HFFc6 (cell line): ENCODE results near the gene SORCS3. TPM values are rescaled to one million over a fixed set of nuclear protein-coding genes. Genes with fewer than 3 reads are reported as not detected.
A peak's percentile ranks its signal among the peaks of the same experiment; 100 is the strongest.

ENCODE experiments used
- DNase-seq: peaks from one replicate; pipeline ENCODE4 v3.0.0-alpha.2; 2018
- H3K27ac Mint-ChIP-seq: 2 replicates; pipeline ENCODE4 v1.8.0; 2020; ENCODE audit warnings: mild to moderate bottlenecking, mixed read lengths
- H3K27me3 Mint-ChIP-seq: 2 replicates; pipeline ENCODE4 v1.8.0; 2021; ENCODE audit warnings: mild to moderate bottlenecking, moderate library complexity, mixed read lengths; ENCODE audit not compliant: insufficient read depth
- H3K36me3 Mint-ChIP-seq: 2 replicates; pipeline ENCODE4 v1.8.0; 2021; ENCODE audit warnings: low read depth, mixed read lengths
- H3K4me1 Mint-ChIP-seq: 2 replicates; pipeline ENCODE4 v1.8.0; 2020; ENCODE audit warnings: low read depth, mixed read lengths
- H3K4me3 Mint-ChIP-seq: 2 replicates; pipeline ENCODE4 v1.8.0; 2020; ENCODE audit warnings: mild to moderate bottlenecking, moderate library complexity, mixed read lengths
- H3K9me3 Mint-ChIP-seq: 2 replicates; pipeline ENCODE4 v1.8.0; 2020; ENCODE audit warnings: mild to moderate bottlenecking, mixed read lengths
- total RNA-seq, 6 experiments: library from RNA; stranded (reverse); fragmentation: NEBNext Ultra II Directional; extraction: Animal tissue kit (Norgen Biotek cat#: 25700); gene quantifications; 2 replicates in 1 of 6; 3 replicates in 5 of 6; pipeline ENCODE4 v1.2.3, GENCODE V29; 2021
- TF ChIP-seq, protein P1 (sequence below): fragments of 200-600 bp; sonication (generic); IDR thresholded peaks from 2 replicates; pipeline ENCODE4 v1.5.0; 2021; ENCODE audit warnings: antibody characterized with exemption, mild to moderate bottlenecking

SORCS3 gene
- total RNA-seq, 6 experiments from 2014 or later, result not detected

DNA sequence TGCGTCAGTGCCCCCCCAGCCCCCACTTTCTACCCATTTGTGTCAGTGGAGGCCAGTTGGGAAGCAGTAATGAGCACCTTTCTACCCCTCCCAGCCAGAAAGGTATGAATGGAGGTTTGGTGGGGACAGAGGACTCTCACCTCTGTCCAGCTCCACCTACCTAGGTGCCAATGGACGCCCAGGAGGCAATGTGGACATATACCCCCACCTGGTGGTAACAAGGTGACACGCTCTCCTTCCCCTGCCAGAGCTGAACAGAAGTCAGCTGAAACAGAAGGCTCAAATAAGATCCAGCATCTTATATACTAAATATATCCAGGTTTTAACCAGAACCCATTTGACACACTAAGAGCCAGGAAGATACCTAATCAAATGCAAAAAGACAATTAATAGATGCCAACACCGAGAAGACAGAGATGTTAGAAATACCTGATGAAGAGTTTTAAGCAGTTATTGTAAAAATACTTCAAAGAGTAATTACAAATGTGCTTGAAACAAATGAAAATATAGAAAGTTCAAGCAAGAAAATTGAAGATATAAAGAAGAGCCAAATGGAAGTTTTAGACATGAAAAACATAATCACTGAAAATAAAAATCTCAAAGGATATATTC lies 18.4 kb upstream of the SORCS3 start:
- DNase-seq, result no peak
- Mint-ChIP-seq H3K27ac (no peak overlapping the region), H3K4me3 (no peak overlapping the region), H3K27me3 (peaks cover 4% of the 10 kb centered on the region; the same call in 1 of the 2 replicates), H3K36me3 (no peaks in the 10 kb centered on the region), H3K4me1 (peaks cover 5% of the 10 kb centered on the region; the same call in 1 of the 2 replicates), H3K9me3 (no peaks in the 10 kb centered on the region)
- TF ChIP-seq, protein P1, sequence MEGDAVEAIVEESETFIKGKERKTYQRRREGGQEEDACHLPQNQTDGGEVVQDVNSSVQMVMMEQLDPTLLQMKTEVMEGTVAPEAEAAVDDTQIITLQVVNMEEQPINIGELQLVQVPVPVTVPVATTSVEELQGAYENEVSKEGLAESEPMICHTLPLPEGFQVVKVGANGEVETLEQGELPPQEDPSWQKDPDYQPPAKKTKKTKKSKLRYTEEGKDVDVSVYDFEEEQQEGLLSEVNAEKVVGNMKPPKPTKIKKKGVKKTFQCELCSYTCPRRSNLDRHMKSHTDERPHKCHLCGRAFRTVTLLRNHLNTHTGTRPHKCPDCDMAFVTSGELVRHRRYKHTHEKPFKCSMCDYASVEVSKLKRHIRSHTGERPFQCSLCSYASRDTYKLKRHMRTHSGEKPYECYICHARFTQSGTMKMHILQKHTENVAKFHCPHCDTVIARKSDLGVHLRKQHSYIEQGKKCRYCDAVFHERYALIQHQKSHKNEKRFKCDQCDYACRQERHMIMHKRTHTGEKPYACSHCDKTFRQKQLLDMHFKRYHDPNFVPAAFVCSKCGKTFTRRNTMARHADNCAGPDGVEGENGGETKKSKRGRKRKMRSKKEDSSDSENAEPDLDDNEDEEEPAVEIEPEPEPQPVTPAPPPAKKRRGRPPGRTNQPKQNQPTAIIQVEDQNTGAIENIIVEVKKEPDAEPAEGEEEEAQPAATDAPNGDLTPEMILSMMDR, result peak; percentile 74

DNA sequence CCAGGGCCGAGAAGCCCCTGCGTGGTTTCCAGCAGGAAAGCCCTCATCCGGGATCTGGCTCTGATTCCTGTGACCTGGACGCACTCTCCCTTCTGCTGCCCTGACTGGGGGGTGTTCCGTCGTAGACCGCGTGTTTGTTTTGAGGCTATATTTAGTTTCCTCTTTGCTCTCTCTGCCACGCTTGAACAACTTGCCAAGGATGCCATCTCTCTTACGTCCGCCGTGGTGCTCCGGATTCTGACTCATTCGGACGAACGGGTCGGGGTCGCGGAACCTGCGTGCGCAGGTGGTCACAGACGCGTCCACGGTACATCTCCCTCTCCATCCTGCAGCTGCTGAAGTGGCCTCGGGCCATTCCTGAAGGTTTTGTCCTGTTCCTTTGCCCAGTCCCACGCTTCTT lies 10.4 kb upstream of the SORCS3 start:
- DNase-seq, result no peak
- Mint-ChIP-seq H3K27me3 (peaks cover 6% of the 10 kb centered on the region), H3K4me3 (no peak overlapping the region), H3K27ac (no peak overlapping the region), H3K9me3 (no peaks in the 10 kb centered on the region), H3K36me3 (no peaks in the 10 kb centered on the region), H3K4me1 (no peaks in the 10 kb centered on the region)
- TF ChIP-seq, protein P1, result no peak

DNA sequence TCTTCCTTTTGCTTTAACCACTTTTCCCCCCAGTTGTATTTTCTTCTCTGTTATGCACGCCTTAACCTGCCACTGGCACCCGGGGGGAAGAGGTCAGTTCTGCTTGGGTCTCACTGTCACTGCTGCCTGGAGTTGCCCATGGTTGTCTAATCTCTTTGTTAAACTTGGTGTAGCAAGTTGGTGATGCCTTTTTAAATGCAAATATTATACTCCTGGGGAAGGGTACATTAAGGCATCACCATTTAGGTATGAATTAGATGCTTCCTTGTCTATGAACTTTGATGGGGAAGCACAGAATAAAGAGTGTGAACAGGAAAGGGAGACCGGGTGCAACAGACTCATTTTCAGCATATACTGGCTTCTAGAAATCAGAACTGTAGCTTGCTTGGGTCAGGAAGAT lies 9.1 kb upstream of the SORCS3 start:
- no peaks in the 10 kb centered on the region for H3K9me3 Mint-ChIP-seq
- H3K27ac Mint-ChIP-seq, result no peak overlapping the region
- TF ChIP-seq, protein P1, result no peak
- peaks cover 11% of the 10 kb centered on the region for H3K27me3 Mint-ChIP-seq
- no peaks in the 10 kb centered on the region for H3K4me1 Mint-ChIP-seq
- no peaks in the 10 kb centered on the region for H3K36me3 Mint-ChIP-seq
- no peak for DNase-seq
- H3K4me3 Mint-ChIP-seq, result no peak overlapping the region

DNA sequence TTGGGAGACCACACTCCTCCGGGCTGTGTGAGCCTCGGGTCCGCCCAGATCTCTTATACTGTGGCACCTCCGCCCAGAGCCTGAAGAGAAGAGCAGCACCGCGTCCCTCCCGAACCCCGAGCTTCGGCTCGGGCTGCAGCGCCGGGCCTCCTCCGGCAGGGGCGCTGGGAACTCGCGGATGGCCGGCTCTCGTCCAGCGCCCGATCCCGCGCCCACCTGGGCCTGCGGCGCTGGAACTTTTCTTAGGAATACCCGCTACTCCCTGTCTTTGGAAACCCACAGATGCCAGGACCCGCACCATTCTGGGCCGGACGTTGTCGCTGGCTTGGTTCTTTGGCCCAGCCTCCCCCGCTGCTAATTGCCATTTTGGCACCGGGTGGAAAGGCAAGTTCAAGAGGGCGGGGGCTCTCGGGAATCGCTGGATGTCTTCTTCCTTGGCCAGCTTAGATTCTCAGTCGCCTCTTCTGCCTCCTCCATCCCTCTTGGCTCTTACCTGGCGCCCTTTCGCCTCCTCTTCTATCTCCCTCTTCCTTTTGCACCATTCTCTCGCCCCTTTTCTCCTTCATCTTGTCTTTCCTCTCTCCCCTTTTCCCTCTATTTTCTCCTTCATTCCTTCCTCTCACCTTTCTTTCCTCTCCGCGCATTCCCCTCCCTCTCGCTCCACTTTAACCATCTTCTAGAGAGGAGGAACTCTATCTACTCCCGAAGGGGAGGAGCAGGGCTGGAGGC lies 2.1 kb upstream of the SORCS3 start:
- TF ChIP-seq, protein P1, result peak; percentile 60
- Mint-ChIP-seq H3K4me1 (no peaks in the 10 kb centered on the region), H3K27me3 (peaks cover 39% of the 10 kb centered on the region), H3K36me3 (no peaks in the 10 kb centered on the region), H3K9me3 (no peaks in the 10 kb centered on the region), H3K4me3 (no peak overlapping the region), H3K27ac (no peak overlapping the region)
- DNase-seq, result no peak

DNA sequence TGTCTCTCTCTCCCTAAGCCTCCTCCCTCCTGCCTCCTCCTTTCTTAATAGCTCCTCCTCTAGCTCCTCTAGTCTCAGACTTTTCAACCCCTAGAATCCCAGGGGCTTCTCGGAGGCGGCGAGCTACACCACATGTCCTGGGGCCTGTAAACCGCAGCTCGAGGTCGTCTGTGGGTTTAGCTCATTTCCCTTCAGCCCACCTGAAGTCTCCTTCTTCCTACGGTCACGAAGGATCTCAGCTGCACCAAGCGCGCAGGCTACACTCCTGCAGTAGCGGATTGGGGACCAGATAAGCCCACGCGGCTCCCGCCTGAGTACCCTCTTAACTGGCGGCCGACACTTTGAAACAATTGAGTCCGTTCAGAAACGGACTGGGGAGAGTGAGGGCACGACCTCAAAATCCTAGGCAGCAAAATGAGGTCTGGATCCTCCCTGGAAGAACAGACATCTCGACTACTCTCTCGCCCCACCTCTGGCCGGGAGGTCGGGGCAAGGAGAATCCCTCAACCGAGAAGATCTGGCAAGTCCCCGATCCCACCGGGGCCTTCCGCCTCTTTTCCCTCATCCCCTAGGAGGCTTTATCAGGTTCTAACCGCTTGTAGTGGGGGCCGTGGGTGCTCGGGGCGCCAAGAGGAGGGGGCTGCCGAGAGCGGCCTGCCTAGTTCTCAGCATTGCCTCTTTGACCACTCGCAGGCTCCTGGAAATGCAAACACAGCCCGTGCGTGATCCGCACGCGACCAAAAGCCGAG lies 1.3 kb upstream of the SORCS3 start:
- no peaks in the 10 kb centered on the region for H3K36me3 Mint-ChIP-seq
- no peak for DNase-seq
- no peak overlapping the region for H3K4me3 Mint-ChIP-seq
- peaks cover 39% of the 10 kb centered on the region for H3K27me3 Mint-ChIP-seq
- H3K27ac Mint-ChIP-seq, result no peak overlapping the region
- no peaks in the 10 kb centered on the region for H3K4me1 Mint-ChIP-seq
- TF ChIP-seq, protein P1, result no peak
- H3K9me3 Mint-ChIP-seq, result no peaks in the 10 kb centered on the region
